ENCODE measurements around the gene RHOD.

- TF ChIP-seq POLR2A (IDR thresholded peaks at IDR 0.05; ENCODE audit: low read depth, low read length): no peak
- no peak for TF ChIP-seq POLR2AphosphoS5 (IDR thresholded peaks at IDR 0.05; ENCODE audit: low read depth, low read length)
Observed at GRCh38 chr11:67025750-67026149, 30.9 kb upstream of the RHOD start.
